IMR-90 (cell line): Measurements from ENCODE around the gene TOGARAM2. TPM values are rescaled to one million over a fixed set of nuclear protein-coding genes. Genes with fewer than 3 reads are reported as not detected.

ENCODE experiments used
- ATAC-seq: fragments of 200-7000 bp; cut with Tn5 transposase; 2 replicates; pipeline ENCODE4 v1.9.1; 2020; ENCODE audit warnings: low read depth, mild to moderate bottlenecking, moderate library complexity
- BruUV-seq: library from RNA; stranded (reverse); fragments of 400-500 nt; replicated peaks from 2 replicates; lab custom pipeline; 2021; lab: Mats Ljungman, UMichigan
- CTCF ChIA-PET: fragments of 300-600 bp; formaldehyde crosslinking; extraction: SDS; loops from one replicate; lab custom pipeline; 2021; ENCODE audit warnings: antibody characterized with exemption; lab: Yijun Ruan, JAX
- POLR2A ChIA-PET: fragments of 300-600 bp; sonication (Branson Sonifier 250); formaldehyde crosslinking; loops from one replicate; lab custom pipeline; 2022; ENCODE audit warnings: antibody characterized with exemption; ENCODE audit not compliant: unreplicated experiment; lab: Charles Lee
- DNase-seq: peaks from one replicate; pipeline ENCODE4 v3.0.0; 2013
- H2AFZ ChIP-seq: replicated peaks from 2 replicates; pipeline ENCODE3; 2013; ENCODE audit warnings: low read length, mild to moderate bottlenecking; ENCODE audit not compliant: poor library complexity
- H2AK5ac ChIP-seq: 2 replicates; pipeline ENCODE4 v1.6.1; 2013; ENCODE audit warnings: low read depth, low read length, inconsistent platforms
- H2AK9ac ChIP-seq: replicated peaks from 2 replicates; pipeline ENCODE3; 2013; ENCODE audit warnings: mild to moderate bottlenecking, low read depth, low read length, moderate library complexity; ENCODE audit not compliant: poor library complexity
- H2BK120ac ChIP-seq: 2 replicates; pipeline ENCODE4 v1.6.1; 2013; ENCODE audit warnings: low read depth, low read length, inconsistent platforms
- H2BK15ac ChIP-seq: 3 replicates; pipeline ENCODE4 v1.6.1; 2013; ENCODE audit warnings: low read depth, low read length, inconsistent platforms
- H2BK20ac ChIP-seq: 2 replicates; pipeline ENCODE4 v1.6.1; 2013; ENCODE audit warnings: low read depth, mild to moderate bottlenecking, inconsistent platforms, low read length, moderate library complexity
- H2BK5ac ChIP-seq: 2 replicates; pipeline ENCODE4 v1.6.1; 2013; ENCODE audit warnings: mild to moderate bottlenecking, low read depth, low read length, inconsistent platforms; ENCODE audit not compliant: poor library complexity, severe bottlenecking
- H3K14ac ChIP-seq: replicated peaks from 2 replicates; pipeline ENCODE4 v1.6.1; 2013; ENCODE audit warnings: low read depth, low read length, inconsistent platforms
- H3K18ac ChIP-seq: 2 replicates; pipeline ENCODE4 v1.6.1; 2013; ENCODE audit warnings: low read depth, low read length, control low read depth
- H3K23ac ChIP-seq: 2 replicates; pipeline ENCODE4 v1.6.1; 2013; ENCODE audit warnings: low read depth, low read length, inconsistent platforms
- H3K27ac ChIP-seq: 2 replicates; pipeline ENCODE4 v1.5.1; 2013; ENCODE audit warnings: mild to moderate bottlenecking, control low read depth, low read length; ENCODE audit not compliant: insufficient read depth
- H3K27me3 ChIP-seq: 2 replicates; pipeline ENCODE4 v1.6.1; 2013; ENCODE audit warnings: low read length; ENCODE audit not compliant: control insufficient read depth, insufficient read depth
- H3K36me3 ChIP-seq: 2 replicates; pipeline ENCODE4 v1.6.1; 2013; ENCODE audit warnings: low read length, mixed read lengths; ENCODE audit not compliant: control insufficient read depth, insufficient read depth
- H3K4ac ChIP-seq: 2 replicates; pipeline ENCODE4 v1.6.1; 2013; ENCODE audit warnings: low read depth, low read length, inconsistent platforms
- H3K4me1 ChIP-seq: 2 replicates; pipeline ENCODE4 v1.6.1; 2013; ENCODE audit warnings: low read length, mixed read lengths; ENCODE audit not compliant: control insufficient read depth, insufficient read depth
- H3K4me2 ChIP-seq: 2 replicates; pipeline ENCODE4 v1.6.1; 2013; ENCODE audit warnings: low read depth, mild to moderate bottlenecking, control low read depth, low read length, moderate library complexity
- H3K4me3 ChIP-seq: 2 replicates; pipeline ENCODE4 v1.5.1; 2013; ENCODE audit warnings: low read depth, mild to moderate bottlenecking, control low read depth, low read length, moderate library complexity; ENCODE audit not compliant: insufficient read depth
- H3K56ac ChIP-seq: 2 replicates; pipeline ENCODE4 v1.6.1; 2013; ENCODE audit warnings: low read length, inconsistent platforms; ENCODE audit not compliant: insufficient read depth; ENCODE audit errors: extremely low read depth
- H3K79me1 ChIP-seq, 2 experiments: 2 replicates each; pipeline ENCODE4 v1.6.1; 2013; ENCODE audit warnings: low read length in 2 of 2, inconsistent platforms in 1 of 2, low read depth in 1 of 2
- H3K9ac ChIP-seq: 2 replicates; pipeline ENCODE4 v1.6.1; 2013; ENCODE audit warnings: low read depth, low read length, control low read depth
- H3K9me1 ChIP-seq: 2 replicates; pipeline ENCODE4 v1.6.1; 2013; ENCODE audit warnings: low read length, inconsistent platforms; ENCODE audit not compliant: insufficient read depth
- H3K9me3 ChIP-seq: 2 replicates; pipeline ENCODE4 v1.6.1; 2013; ENCODE audit warnings: low read length; ENCODE audit not compliant: control insufficient read depth, insufficient read depth
- H4K20me1 ChIP-seq: 2 replicates; pipeline ENCODE4 v1.6.1; 2013; ENCODE audit warnings: low read length, inconsistent platforms; ENCODE audit not compliant: insufficient read depth
- H4K5ac ChIP-seq: 2 replicates; pipeline ENCODE4 v1.6.1; 2013; ENCODE audit warnings: mild to moderate bottlenecking, low read depth, low read length, control low read depth
- H4K8ac ChIP-seq, 2 experiments: 2 replicates each; pipeline ENCODE4 v1.6.1; 2013; ENCODE audit warnings: low read depth in 2 of 2, low read length in 2 of 2, control low read depth in 1 of 2, inconsistent platforms in 1 of 2
- H4K91ac ChIP-seq: 2 replicates; pipeline ENCODE4 v1.6.1; 2013; ENCODE audit warnings: low read depth, low read length, inconsistent platforms; ENCODE audit not compliant: insufficient read depth
- CEBPB ChIP-seq: IDR thresholded peaks from 2 replicates; pipeline ENCODE4 v1.6.1; 2012; ENCODE audit warnings: low read depth, low read length, improper control_type of control experiment
- MAZ ChIP-seq: IDR thresholded peaks from 2 replicates; pipeline ENCODE4 v1.6.1; 2012; ENCODE audit warnings: low read depth, mild to moderate bottlenecking, low read length, improper control_type of control experiment, moderate library complexity, borderline replicate concordance
- WGBS, 2 experiments: methylation state at CpG; one replicate each; pipeline versions ENCODE4 v1.1.5 to v1.1.7; 2013; ENCODE audit warnings: missing lambda C conversion rate in 2 of 2; ENCODE audit not compliant: insufficient read length in 1 of 2; ENCODE audit errors: extremely low coverage in 2 of 2; 5-methylcytosine and 5-hydroxymethylcytosine counted together
- dilution Hi-C: fragments of 300-500 bp; cut with HindIII; formaldehyde crosslinking; loops from one replicate; pipeline ENCODE4 v1.14.3; 2018; ENCODE audit warnings: low sequenced_read_pairs; ENCODE audit not compliant: unreplicated experiment
- in situ Hi-C: fragments of 300-500 bp; cut with MboI; formaldehyde crosslinking; loops from 3 replicates; pipeline ENCODE4 v1.14.3; 2019; ENCODE audit warnings: low sequenced_read_pairs, inconsistent platforms, mixed read lengths
- intact Hi-C: fragments of 100-400 bp; cut with micrococcal nuclease; formaldehyde crosslinking; loops from 2 replicates; pipeline ENCODE4 v1.10.0; 2022
- polyA plus RNA-seq, 3 experiments: library from polyadenylated mRNA; depleted of rRNA; stranded (reverse); fragments of >200 nt; gene quantifications; 2 replicates each; pipeline ENCODE4 v1.2.3, GENCODE V29; 2012; ENCODE audit warnings: low replicate concordance in 1 of 3
- total RNA-seq: library from RNA; depleted of rRNA; stranded (reverse); fragments of >200 nt; gene quantifications from 2 replicates; pipeline ENCODE4 v1.2.3, GENCODE V29; 2012

Gene TOGARAM2
- total and polyA plus RNA-seq, 2 of the 4 experiments (the other 2 are of a cell fraction) = under 0.01 to 0.38 TPM

DNA sequence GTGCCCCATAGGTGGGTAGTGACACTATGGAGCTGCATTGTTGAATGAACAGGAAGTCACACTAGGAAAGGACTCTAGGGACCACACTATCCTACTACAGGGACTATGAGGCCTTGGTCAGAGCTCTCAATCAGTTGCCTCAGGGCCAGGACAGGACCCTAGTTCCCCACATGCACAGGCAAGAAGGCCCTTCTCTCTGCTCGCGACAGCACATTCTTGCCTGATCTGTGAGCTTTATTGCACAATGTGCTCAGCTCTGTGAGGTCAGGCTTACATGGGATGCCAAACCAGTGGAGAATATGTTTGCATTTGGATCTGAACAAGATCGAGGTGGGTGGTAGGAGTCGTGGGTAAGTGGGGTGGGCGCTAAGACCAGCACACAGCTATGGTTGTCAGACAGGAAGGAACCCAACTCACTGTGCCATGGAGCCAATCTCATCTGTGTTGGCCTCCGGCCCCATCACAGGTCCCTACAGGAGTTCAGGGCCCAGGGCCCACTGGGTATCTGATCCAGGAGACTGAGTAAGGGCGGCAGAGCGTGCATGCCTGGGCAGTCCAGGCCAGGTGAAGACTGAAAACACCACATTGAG, 85.3 kb downstream of the TOGARAM2 start:
- no peak overlapping the region for H4K8ac ChIP-seq
- peak; percentile 52 for ATAC-seq

More for the DNA sequence above, 85.3 kb downstream of the TOGARAM2 start:
- no peak overlapping the region for H2AK9ac ChIP-seq
- H4K20me1 ChIP-seq = no peaks in the 10 kb centered on the region
- H3K36me3 ChIP-seq = no peaks in the 10 kb centered on the region
- intact Hi-C loops = no loop called here
- no peaks in the 10 kb centered on the region for H3K9me1 ChIP-seq
- ChIA-PET POLR2A (no interaction called here), CTCF (interaction anchor here (0.8 kb wide), 1 partner anchor 11 kb away, joined by 4 read pairs; no protein-coding TSS in a partner anchor)
- H3K9ac ChIP-seq = no peak overlapping the region
- H3K4me1 ChIP-seq = peaks cover 7% of the 10 kb centered on the region; the same call in 1 of the 2 replicates
- H2BK15ac ChIP-seq = no peak overlapping the region
- no peak overlapping the region for H4K5ac ChIP-seq
- no peak overlapping the region for H3K27ac ChIP-seq
- peak overlapping the region; percentile 44 for H2AFZ ChIP-seq
- H2BK5ac ChIP-seq = no peak overlapping the region
- H3K4me3 ChIP-seq = no peak overlapping the region
- no peak overlapping the region for H4K91ac ChIP-seq
- in situ Hi-C loops = no loop called here
- H3K4me2 ChIP-seq = no peak overlapping the region
- no peak overlapping the region for H3K14ac ChIP-seq
- H3K4ac ChIP-seq = no peak overlapping the region
- peak; percentile 68 for DNase-seq
- H2BK20ac ChIP-seq = no peak overlapping the region
- 76% methylated on average over 3 of the region's 8 CpGs; no CpG with 5 or more reads in 1 of the 2 experiments for WGBS, 2 experiments
- no peak overlapping the region for H3K18ac ChIP-seq
- TF ChIP-seq CEBPB (peak; percentile 97), MAZ (no peak)
- BruUV-seq = no TSS peak
- H3K9me3 ChIP-seq = no peaks in the 10 kb centered on the region
- no peak overlapping the region for H3K23ac ChIP-seq
- dilution Hi-C loops = no loop called here
- no peaks in the 10 kb centered on the region for H3K79me1 ChIP-seq
- no peaks in the 10 kb centered on the region; the same call in 1 of the 2 replicates for H3K27me3 ChIP-seq
- H2AK5ac ChIP-seq = no peak overlapping the region
- H3K56ac ChIP-seq = no peak overlapping the region
- H2BK120ac ChIP-seq = no peak overlapping the region
